WTC11 (cell line): ENCODE results near the gene ADM5.

Source experiments
- ATF2 ChIP-seq: sonication (generic); formaldehyde crosslinking; IDR thresholded peaks from 2 replicates; pipeline ENCODE4 v1.8.1; 2022; ENCODE audit warnings: low read depth, missing genetic modification reagents, borderline replicate concordance
- CREM ChIP-seq: sonication (generic); formaldehyde crosslinking; IDR thresholded peaks from 2 replicates; pipeline ENCODE4 v1.8.1; 2022; ENCODE audit warnings: mild to moderate bottlenecking, missing genetic modification reagents, moderate library complexity
- CTCF ChIP-seq: fragments of 200-600 bp; IDR thresholded peaks from 2 replicates; pipeline ENCODE4 v1.8.0; 2022; ENCODE audit warnings: antibody characterized with exemption
- E2F4 ChIP-seq: sonication (generic); formaldehyde crosslinking; IDR thresholded peaks from 2 replicates; pipeline ENCODE4 v1.8.1; 2022; ENCODE audit warnings: low read depth, mild to moderate bottlenecking, moderate library complexity, missing genetic modification reagents, borderline replicate concordance
- E2F5 ChIP-seq: sonication (generic); formaldehyde crosslinking; IDR thresholded peaks from 2 replicates; pipeline ENCODE4 v1.8.1; 2022; ENCODE audit warnings: mild to moderate bottlenecking, moderate library complexity, missing genetic modification reagents
- FOXP4 ChIP-seq: sonication (generic); formaldehyde crosslinking; IDR thresholded peaks from 2 replicates; pipeline ENCODE4 v1.8.0; 2022; ENCODE audit warnings: mild to moderate bottlenecking, missing genetic modification reagents
- HMGXB4 ChIP-seq: sonication (generic); formaldehyde crosslinking; IDR thresholded peaks from 2 replicates; pipeline ENCODE4 v1.8.1; 2023; ENCODE audit warnings: mild to moderate bottlenecking, moderate library complexity, missing genetic modification reagents
- MAX ChIP-seq: sonication (generic); formaldehyde crosslinking; IDR thresholded peaks from 2 replicates; pipeline ENCODE4 v1.8.0; 2022; ENCODE audit warnings: mild to moderate bottlenecking, missing genetic modification reagents
- RELA ChIP-seq: sonication (generic); formaldehyde crosslinking; IDR thresholded peaks from 2 replicates; pipeline ENCODE4 v1.8.1; 2022; ENCODE audit warnings: missing genetic modification reagents, mild to moderate bottlenecking, borderline replicate concordance
- SP1 ChIP-seq: sonication (generic); formaldehyde crosslinking; conservative IDR thresholded peaks from 2 replicates; pipeline ENCODE4 v1.8.1; 2022; ENCODE audit warnings: missing genetic modification reagents
- ZBTB21 ChIP-seq: sonication (generic); formaldehyde crosslinking; IDR thresholded peaks from 2 replicates; pipeline ENCODE4 v1.8.1; 2023; ENCODE audit warnings: mild to moderate bottlenecking, missing genetic modification reagents, borderline replicate concordance
- ZNF138 ChIP-seq: sonication (generic); formaldehyde crosslinking; conservative IDR thresholded peaks from 2 replicates; pipeline ENCODE4 v1.8.1; 2022; ENCODE audit warnings: mild to moderate bottlenecking, moderate library complexity, missing genetic modification reagents
- ZNF317 ChIP-seq: sonication (generic); formaldehyde crosslinking; IDR thresholded peaks from 2 replicates; pipeline ENCODE4 v1.8.1; 2023; ENCODE audit warnings: low read depth, mild to moderate bottlenecking, moderate library complexity, missing genetic modification reagents, borderline replicate concordance
- ZNF396 ChIP-seq: fragments of 250-450 bp; sonication (Bioruptor Pico); IDR thresholded peaks from 2 replicates; pipeline ENCODE4 v1.8.0; 2021; ENCODE audit warnings: mild to moderate bottlenecking, moderate library complexity, borderline replicate concordance

- TF ChIP-seq MAX (CRISPR knock-in tag) (no peak), CTCF (no peak), ZNF396 (no peak), SP1 (no peak), E2F4 (no peak), ATF2 (CRISPR knock-in tag) (no peak), ZBTB21 (CRISPR knock-in tag) (no peak), CREM (CRISPR knock-in tag) (no peak), HMGXB4 (CRISPR knock-in tag) (no peak), ZNF138 (CRISPR knock-in tag) (no peak), FOXP4 (CRISPR knock-in tag) (no peak), E2F5 (no peak), ZNF317 (CRISPR knock-in tag) (no peak), RELA (CRISPR knock-in tag) (no peak)
Observed at GRCh38 chr19:49655570-49656455, 33.6 kb upstream of the ADM5 start.
